HCT116 (cell line): ENCODE results near the gene TMEM141.

ENCODE experiments used
- CTCF ChIP-seq, 3 experiments: fragments of 200-600 bp in 1 of 3; sonication (generic) in 1 of 3; IDR thresholded peaks in 2 of 3; conservative IDR thresholded peaks in 1 of 3; 2 replicates each; pipeline ENCODE4 v1.5.1; 2012 to 2017; ENCODE audit warnings: low read depth in 2 of 3, low read length in 2 of 3, antibody characterized with exemption in 1 of 3, borderline replicate concordance in 1 of 3, control low read depth in 1 of 3, mild to moderate bottlenecking in 1 of 3, mixed read lengths in 1 of 3, mixed run types in 1 of 3, moderate library complexity in 1 of 3; ENCODE audit not compliant: insufficient read depth in 1 of 3
- ELF1 ChIP-seq: IDR thresholded peaks from 2 replicates; pipeline ENCODE4 v1.6.1; 2012; ENCODE audit warnings: low read depth, borderline replicate concordance
- RAD21 ChIP-seq: IDR thresholded peaks from 2 replicates; pipeline ENCODE4 v1.6.1; 2012; ENCODE audit warnings: low read depth, mild to moderate bottlenecking
- SRF ChIP-seq: IDR thresholded peaks from 2 replicates; pipeline ENCODE4 v1.6.1; 2012; ENCODE audit warnings: low read depth

GRCh38 chr9:136838314-136839228 lies 47.4 kb downstream of the TMEM141 start:
- no peak for TF ChIP-seq RAD21
- TF ChIP-seq CTCF (IDR thresholded peaks at IDR 0.05 in 2 of 3, conservative IDR thresholded peaks at IDR 0.05 in 1 of 3; ENCODE audit: borderline replicate concordance in 1 of 3, insufficient read depth in 1 of 3, low read depth in 2 of 3, low read length in 2 of 3): no peak
- no peak for TF ChIP-seq ELF1
- no peak for TF ChIP-seq SRF
